ENCODE results near the gene SLC26A8.
"Not testable (repeated sequence)": the region's sequence is repeated elsewhere in the genome, so short reads cannot be mapped to it uniquely, and the experiment has no call there.

Gene SLC26A8

GRCh38 chr6:35920793-35921732 lies 103.4 kb downstream of the SLC26A8 start, which contains the start of gene SRPK1:
Gene SRPK1 (minus strand): TSS chr6:35921098. CDS start chr6:35921056, 42 bp downstream.
- in situ Hi-C loops (cut with HindIII; ENCODE audit: low sequenced_read_pairs), result no loop called here
- DNase-seq (ENCODE audit: low read depth, low spot score), result peak; percentile 86
- TF ChIP-seq CTCF (IDR thresholded peaks at IDR 0.05; ENCODE audit: low read depth, low read length), result no peak
- peak within 1 kb of the TSS; percentile 72 for H3K4me3 ChIP-seq (ENCODE audit: low read depth, low read length)

- TF ChIP-seq CTCF (IDR thresholded peaks at IDR 0.05; ENCODE audit: low read depth, low read length), result no peak
- in situ Hi-C loops (cut with HindIII; ENCODE audit: low sequenced_read_pairs), result no loop called here
- peak; percentile 71 for DNase-seq (ENCODE audit: low read depth, low spot score)
- peak overlapping the region; percentile 72 for H3K4me3 ChIP-seq (ENCODE audit: low read depth, low read length)
Measured at GRCh38 chr6:35919827-35920751, 104.4 kb downstream of the SLC26A8 start.

GRCh38 chr6:35919085-35919826 lies 105.2 kb downstream of the SLC26A8 start:
- in situ Hi-C loops (cut with HindIII; ENCODE audit: low sequenced_read_pairs), result no loop called here
- DNase-seq (ENCODE audit: low read depth, low spot score), result no peak
- no peak for TF ChIP-seq CTCF (IDR thresholded peaks at IDR 0.05; ENCODE audit: low read depth, low read length)

GRCh38 chr6:35916893-35917292 lies 107.5 kb downstream of the SLC26A8 start:
- in situ Hi-C loops (cut with HindIII; ENCODE audit: low sequenced_read_pairs); H3K4me3 ChIP-seq (ENCODE audit: low read depth, low read length); DNase-seq (ENCODE audit: low read depth, low spot score): not testable (repeated sequence)

More at GRCh38 chr6:35919085-35919826, 105.2 kb downstream of the SLC26A8 start:
- H3K4me3 ChIP-seq (ENCODE audit: low read depth, low read length), result peak overlapping the region; percentile 72

- no peak for TF ChIP-seq CTCF (IDR thresholded peaks at IDR 0.05; ENCODE audit: low read depth, low read length)
- DNase-seq (ENCODE audit: low read depth, low spot score), result no peak
- in situ Hi-C loops (cut with HindIII; ENCODE audit: low sequenced_read_pairs), result no loop called here
- H3K4me3 ChIP-seq (ENCODE audit: low read depth, low read length), result no peak overlapping the region
Measured at GRCh38 chr6:35916056-35916455, 108.4 kb downstream of the SLC26A8 start.

- in situ Hi-C loops (cut with HindIII; ENCODE audit: low sequenced_read_pairs), result no loop called here
- no peak for TF ChIP-seq CTCF (IDR thresholded peaks at IDR 0.05; ENCODE audit: low read depth, low read length)
- no peak overlapping the region for H3K4me3 ChIP-seq (ENCODE audit: low read depth, low read length)
- DNase-seq (ENCODE audit: low read depth, low spot score), result no peak
Measured at GRCh38 chr6:35914536-35914935, 109.9 kb downstream of the SLC26A8 start.
